ENCODE results near the gene NOP53.
"Not testable (repeated sequence)": the region's sequence is repeated elsewhere in the genome, so short reads cannot be mapped to it uniquely, and the experiment has no call there.

Gene NOP53

DNA sequence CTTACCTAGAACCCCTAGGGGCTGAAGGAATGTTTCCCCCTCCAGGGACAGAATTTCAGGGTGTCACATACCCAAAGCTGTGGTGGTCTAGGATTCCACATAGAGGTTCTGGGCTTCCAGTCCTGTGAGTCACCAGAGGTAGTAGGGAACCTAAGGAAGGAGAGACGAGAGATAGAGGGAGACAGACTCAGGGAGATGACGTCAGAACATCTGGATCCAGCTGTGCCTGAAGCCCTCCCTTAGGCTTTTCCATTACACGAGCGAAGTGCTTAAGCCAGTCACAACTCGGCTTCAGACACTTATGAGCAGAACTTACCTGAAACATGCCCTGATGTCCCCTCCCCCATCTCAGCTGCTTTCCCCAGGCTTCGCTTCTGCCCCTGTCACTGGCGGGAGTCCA is 21.3 kb downstream of the NOP53 start:
- no peak for TF ChIP-seq CTCF (IDR thresholded peaks at IDR 0.05; ENCODE audit: borderline replicate concordance, control extremely low read depth, extremely low read depth, insufficient read depth, missing control alignments)
- DNase-seq (ENCODE audit: low spot score), result no peak
- in situ Hi-C loops (cut with MboI; ENCODE audit: low sequenced_read_pairs, unreplicated experiment), result no loop called here

DNA sequence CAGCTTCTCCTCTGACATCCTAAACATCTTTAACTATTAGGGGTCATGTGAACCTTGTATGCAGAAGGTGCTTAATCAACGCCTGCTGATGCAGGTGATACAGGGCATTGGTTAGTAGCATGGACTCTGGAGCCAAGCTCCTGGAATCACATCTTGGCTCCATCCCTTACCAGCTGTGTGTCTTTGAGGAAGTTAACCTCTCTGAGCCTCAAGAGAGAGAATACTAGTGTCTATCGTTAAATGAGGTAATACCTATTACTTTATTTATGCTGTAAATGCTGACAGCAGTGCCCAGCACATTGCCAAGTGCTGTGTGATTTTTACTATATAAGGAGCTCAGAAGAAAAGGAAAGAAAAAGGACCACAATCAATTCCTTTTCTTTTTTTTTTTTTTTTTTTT is 22.0 kb downstream of the NOP53 start:
- TF ChIP-seq CTCF (IDR thresholded peaks at IDR 0.05; ENCODE audit: borderline replicate concordance, control extremely low read depth, extremely low read depth, insufficient read depth, missing control alignments), result no peak
- in situ Hi-C loops (cut with MboI; ENCODE audit: low sequenced_read_pairs, unreplicated experiment), result no loop called here
- no peak for DNase-seq (ENCODE audit: low spot score)

DNA sequence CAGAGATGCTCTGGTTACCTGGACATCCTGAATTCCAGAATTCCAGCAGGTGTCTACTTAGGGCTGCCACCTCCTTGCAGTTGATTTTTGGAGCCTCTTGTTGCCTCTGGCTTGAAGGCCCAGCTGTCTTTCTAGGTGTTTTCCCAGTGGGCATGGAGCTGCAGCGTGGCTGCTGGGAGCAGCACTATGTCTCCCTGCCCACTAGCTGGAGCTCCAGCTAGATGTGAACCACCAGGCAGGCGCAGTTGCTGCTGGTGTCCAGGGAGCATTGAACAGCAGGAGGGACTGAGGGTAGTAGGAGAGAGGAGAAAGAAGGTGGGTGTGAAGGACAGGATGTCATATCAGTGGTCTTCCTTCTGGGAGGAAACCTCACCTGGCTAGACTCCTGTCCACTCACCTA is 23.3 kb downstream of the NOP53 start:
- no peak for DNase-seq (ENCODE audit: low spot score)
- in situ Hi-C loops (cut with MboI; ENCODE audit: low sequenced_read_pairs, unreplicated experiment), result no loop called here
- TF ChIP-seq CTCF (IDR thresholded peaks at IDR 0.05; ENCODE audit: borderline replicate concordance, control extremely low read depth, extremely low read depth, insufficient read depth, missing control alignments), result no peak

DNA sequence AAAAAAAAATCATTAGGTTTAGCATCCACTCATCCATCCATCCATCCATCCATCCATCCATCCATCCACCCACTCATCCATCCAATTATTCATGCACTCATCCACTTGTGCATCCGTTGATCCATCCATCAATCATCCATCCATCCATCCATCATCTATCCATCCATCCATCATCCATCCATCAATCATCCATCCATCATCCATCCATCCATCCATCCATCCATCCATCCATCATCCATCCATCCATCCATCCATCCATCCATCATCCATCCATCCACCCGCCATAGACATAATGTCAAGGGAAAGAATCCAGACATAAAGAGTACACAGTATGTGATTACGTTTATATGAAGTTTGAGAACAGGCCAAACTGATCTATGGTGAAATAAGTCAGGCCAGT is 24.2 kb downstream of the NOP53 start:
- no peak for DNase-seq (ENCODE audit: low spot score)
- TF ChIP-seq CTCF (IDR thresholded peaks at IDR 0.05; ENCODE audit: borderline replicate concordance, control extremely low read depth, extremely low read depth, insufficient read depth, missing control alignments), result no peak
- in situ Hi-C loops (cut with MboI; ENCODE audit: low sequenced_read_pairs, unreplicated experiment), result no loop called here

GRCh38 chr19:47771291-47771690 is 25.9 kb downstream of the NOP53 start:
- DNase-seq (ENCODE audit: low spot score); in situ Hi-C loops (cut with MboI; ENCODE audit: low sequenced_read_pairs, unreplicated experiment): not testable (repeated sequence)

GRCh38 chr19:47776568-47776967 is 31.2 kb downstream of the NOP53 start:
- in situ Hi-C loops (cut with MboI; ENCODE audit: low sequenced_read_pairs, unreplicated experiment), result no loop called here
- TF ChIP-seq CTCF (IDR thresholded peaks at IDR 0.05; ENCODE audit: borderline replicate concordance, control extremely low read depth, extremely low read depth, insufficient read depth, missing control alignments), result no peak
- DNase-seq (ENCODE audit: low spot score), result no peak

DNA sequence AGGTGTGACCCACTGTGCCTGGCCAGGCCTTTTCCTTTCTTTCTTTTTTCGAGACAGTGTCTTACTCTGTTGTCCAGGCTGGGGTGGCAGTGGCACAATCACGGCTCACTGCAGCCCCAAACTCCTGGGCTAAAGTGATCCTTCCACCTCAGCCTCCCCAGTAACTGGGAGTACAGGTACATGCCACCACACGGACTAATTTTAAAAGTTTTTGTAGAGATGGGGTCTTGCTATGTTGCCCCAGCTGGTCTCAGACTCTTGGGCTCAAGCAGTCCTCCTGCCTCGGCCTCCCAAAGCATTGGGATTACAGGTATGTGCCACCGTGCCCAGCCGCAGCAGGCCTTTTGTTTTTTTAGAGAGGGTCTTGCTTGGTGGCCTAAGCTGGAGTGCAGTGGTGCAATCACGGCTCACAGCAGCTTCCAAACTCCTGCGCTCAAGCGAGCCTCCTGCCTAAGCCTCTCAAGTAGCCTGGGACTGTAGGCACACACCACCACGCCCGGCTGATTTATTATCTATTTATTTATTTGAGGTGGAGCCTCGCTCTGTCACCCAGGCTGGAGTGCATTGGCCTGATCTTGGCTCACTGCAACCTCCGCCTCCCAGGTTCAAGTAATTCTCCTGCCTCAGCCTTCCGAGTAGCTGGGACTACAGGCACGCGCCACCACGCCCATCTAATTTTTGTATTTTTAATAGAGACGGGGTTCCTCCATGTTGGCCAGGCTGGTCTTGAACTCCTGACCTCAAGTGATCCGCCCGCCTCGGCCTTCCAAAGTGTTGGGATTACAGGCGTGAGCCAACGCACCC is 32.1 kb downstream of the NOP53 start:
- in situ Hi-C loops (cut with MboI; ENCODE audit: low sequenced_read_pairs, unreplicated experiment), result not testable (repeated sequence)

More for the DNA sequence above, 32.1 kb downstream of the NOP53 start:
- DNase-seq (ENCODE audit: low spot score), result not testable (repeated sequence)

All from GM13976 (cell line).